HG02588 (cell line): ENCODE results near the gene CMBL.
"Not testable (repeated sequence)": the region's sequence is repeated elsewhere in the genome, so short reads cannot be mapped to it uniquely, and the experiment has no call there.

ENCODE experiments used
- ATAC-seq: cut with Tn5 transposase; IDR thresholded peaks from one replicate; pipeline ENCODE4 v1.9.1; 2021; ENCODE audit warnings: mild to moderate bottlenecking, moderate library complexity; ENCODE audit not compliant: unreplicated experiment

CMBL gene

DNA sequence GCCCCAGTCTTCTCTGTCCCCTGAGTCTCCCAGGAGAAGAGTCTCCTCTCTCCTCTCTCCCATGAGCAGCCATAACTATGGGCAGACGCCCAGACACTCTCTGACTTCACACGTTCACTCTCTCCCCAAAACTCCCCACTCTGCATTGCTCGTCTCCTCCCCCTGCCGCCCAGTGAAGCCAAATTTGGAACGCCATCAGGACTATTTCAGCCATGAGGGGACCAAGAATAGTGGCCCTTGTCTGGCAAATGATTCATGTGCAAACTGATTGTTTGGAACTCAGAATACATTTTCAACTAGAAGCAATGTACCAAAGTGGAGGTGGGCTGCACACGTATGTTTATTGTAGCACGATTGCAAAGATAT lies 20.9 kb downstream of the CMBL start:
- no peak for ATAC-seq

DNA sequence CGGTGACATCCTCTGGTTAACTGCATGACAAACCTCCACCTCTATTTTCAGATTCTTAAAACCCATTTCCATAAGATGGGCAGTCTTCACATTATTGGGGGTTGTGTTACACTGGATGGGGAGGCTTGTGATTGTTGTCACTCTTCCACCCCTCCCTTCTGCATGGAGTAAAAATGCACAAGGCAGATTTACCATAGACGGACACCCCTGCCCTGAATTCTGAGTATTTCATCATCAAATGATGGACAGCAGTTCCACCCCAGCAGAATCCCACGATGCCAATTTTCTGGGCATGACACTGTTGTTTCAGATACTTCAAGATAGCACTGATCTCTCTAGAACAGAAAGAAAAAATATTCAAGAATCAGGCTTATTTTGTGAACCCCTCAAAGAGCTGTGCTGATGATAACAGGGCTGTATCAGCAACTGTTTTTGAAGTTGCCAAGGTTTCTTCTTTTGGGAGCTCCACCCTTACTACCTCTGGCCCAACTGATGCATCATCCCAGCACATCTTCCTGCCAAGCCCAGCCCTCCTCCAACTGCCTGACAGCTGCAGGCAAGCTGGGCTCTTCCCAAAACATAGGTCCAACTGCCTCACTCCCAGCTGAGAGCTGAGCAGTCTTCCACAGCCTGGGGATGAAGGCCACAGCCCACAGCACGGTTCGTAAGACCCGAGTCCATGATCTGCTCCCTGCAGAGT lies 21.4 kb downstream of the CMBL start:
- no peak for ATAC-seq

DNA sequence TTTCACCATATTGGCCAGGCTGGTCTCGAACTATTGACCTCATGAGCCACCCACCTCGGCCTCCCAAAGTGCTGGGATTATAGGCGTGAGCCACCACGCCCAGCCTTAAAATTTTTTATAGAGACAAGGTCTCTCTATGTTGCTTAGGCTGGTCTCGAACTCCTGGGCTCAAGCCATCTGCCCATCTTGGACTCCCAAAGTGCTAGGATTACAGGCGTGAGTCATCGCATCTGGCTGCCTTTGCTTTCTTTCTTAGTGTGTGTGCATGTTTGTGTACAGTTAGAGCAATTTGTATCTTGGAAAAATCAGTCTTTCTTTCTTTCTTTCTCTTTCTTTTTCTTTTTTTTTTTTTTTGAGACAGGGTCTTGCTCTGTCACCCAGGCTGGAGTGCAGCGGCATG lies 22.3 kb downstream of the CMBL start:
- ATAC-seq, result not testable (repeated sequence)

DNA sequence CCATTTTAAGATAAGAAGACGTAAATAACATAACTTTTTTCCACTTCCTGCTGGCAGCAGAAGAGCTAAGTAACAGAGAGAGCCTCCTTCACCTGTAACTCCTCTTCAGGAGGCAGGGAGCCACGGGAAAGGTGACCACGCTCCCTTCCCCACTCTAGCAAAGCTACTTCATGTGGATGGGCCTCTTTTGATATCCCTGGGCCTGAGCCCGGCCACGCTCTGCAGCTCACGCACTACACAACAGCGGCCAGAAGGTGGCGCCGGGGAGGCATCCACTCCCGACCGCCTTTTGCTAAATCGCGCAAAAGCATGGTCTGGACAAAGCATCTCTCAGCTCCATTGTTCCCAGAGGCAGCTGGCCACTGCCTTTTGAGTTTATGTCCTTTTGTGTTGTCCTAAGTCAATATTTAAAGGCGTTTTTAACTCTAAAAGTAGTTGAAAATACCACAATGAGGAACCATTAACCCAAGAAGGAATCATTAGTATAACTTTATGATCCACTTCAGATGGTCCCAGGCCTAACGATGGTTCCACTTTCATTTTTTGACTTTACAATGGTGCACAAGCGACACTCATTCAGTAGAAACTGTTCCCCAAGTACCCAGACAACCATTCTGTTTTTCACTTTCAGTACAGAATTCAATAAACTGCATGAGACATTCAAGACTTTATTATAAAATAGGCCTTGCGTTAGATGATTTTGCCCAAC lies 23.6 kb downstream of the CMBL start:
- peak; percentile 90 for ATAC-seq

DNA sequence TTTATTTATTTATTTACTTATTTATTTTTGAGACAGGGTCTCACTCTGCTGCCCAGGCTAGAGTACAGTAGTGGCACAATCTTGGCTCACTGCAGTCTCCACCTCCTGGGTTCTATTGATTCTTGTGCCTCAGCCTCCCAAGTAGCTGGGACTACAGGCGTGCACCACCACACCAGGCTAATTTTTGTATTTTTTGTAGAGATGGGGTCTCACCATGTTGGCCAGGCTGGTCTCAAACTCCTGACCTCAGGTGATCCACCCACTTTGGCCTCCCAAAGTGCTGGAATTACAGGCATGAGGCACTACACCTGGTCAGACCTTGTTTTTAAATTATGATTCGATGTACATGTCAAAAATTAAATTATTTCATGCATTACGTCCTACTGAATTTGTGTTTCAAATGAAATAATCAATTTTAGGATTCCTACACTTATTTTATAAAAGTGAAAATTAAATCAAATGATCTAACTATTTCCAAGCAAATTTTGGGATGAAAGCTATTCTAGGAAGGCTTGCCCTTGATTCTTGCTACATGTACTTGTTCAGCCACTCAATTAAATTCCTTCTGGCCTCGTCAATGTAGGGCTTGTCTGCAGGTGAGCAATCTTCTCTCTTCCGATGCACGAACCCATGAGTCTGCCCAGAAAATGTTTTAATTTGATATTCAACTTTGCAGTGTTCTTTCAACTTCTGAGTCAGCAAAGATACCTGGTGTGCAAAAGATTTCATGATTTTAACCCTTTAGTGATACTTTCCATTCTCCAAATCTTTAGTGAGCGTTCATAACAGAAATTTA lies 27.6 kb downstream of the CMBL start:
- no peak for ATAC-seq

DNA sequence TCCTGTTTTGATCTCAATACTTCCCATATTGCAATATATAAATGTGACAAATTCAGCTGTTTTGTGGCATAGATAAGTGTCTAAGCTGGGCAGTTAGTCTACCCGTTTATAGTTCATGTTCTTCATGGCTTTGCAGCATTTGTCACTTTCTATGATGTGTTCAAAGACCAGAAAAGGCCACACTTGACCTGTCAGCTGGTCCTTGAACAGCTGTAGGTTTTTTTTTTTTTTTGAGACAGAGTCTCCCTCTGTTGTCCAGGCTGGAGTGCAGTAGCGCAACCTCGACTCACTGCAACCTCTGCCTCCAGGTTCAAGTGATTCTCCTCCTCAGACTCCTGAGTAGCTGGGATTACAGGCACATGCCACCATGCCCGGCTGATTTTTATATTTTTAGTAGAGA lies 28.4 kb downstream of the CMBL start:
- ATAC-seq, result no peak

DNA sequence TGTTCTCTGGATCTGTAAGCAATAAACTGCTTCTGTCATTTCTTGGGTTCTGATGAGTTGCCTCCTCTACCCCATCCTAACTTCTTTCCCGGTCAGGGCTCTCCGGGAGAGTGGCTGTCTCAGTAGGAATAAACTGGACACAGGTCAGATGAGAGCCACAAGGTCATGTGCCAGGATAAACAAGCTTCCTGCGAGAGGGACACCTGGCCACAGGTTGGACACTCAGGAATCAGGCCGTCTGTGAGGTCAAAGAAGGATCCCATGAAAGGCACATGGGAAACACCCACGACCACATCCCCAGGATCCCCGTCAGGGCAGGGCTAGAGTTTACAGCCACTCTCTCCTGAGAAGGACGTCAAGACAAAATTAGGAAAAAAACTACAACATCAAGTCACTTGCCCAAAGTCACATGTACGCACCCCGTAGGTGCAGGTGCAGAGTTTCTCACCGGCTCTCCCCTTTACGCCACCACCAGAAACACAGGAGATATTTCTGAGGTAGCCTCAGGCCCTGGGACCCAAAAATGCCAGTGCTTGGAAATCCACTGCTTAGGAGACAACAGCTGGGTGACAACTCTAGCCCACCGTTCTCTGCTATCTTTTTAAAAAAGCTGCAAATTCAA lies 28.9 kb downstream of the CMBL start:
- ATAC-seq, result no peak

DNA sequence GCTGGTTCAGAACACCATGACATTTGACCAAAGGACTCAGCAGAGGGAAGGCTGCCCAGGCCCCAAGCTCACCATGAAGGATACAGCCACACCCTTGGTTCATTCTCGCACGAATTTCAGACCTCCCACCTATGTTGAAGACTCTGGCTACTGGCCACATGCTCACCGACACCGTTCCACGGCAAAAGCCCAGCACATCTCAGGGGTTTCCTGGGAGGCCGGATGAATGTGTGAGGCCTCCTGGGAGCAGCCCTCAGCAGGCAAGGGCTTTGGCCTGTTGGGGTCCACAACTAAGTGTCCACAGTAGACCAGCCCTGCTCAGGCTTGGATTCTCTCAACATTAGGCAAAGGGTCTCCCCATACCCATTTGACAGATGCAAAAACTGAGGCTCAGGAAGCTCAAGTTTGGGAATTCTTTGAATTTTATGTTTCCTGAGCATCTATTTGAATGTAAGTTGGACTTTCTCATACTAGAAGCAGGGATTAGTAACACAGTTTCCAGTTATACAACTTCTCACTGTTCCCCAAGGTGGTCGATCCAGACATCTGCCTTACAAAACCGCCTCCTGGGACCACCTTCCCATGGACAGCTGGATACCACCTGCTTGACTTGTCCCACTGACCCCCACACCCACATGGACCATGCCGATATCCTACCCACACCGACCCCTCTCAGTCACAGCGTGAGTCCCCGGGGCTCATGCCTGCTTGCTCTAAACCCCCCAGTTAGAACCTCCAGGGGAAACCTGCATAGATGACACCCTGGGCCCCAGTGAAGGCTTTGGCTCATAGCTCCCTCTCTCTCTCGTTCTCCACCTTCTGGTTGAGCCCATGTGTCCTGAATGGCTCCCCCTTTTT lies 29.7 kb downstream of the CMBL start:
- ATAC-seq, result no peak

DNA sequence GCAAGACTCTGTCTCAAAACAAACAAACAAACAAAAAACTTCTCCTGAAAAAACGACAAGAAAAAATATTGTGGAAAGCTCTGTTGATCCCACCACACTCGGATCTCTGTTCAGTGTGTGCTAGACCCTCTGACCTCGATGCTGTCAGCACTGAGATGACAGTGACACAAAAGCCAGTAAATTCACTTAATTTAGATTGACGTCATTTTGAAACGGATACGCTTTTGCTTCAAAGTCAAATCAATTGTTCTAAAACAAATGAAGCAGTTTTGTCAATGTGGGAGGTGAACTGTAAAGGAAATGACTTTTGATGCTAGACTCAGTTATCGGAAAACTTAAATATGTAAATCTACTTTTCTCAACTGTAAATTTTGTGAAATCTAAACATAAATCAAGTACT lies 31.0 kb downstream of the CMBL start:
- ATAC-seq, result no peak

DNA sequence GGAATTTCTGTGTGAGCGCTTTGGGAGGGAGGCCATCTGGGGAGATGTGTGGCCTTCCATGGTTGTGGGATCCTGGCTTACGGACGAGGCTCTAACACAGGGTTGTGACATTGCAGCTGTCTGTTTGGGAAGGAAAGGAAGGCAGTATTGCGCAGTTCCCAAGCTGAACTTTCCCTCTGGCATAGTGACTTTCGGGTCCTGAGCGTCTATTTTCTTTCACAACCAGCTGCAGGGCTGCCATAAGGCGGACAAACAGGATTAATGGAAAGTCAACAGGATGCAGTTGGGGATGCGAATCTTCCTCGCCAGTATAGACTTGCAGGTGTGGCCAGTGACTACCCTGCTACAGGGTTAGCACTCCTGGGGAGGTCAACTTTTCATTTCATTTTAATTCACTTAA lies 31.7 kb downstream of the CMBL start:
- no peak for ATAC-seq

DNA sequence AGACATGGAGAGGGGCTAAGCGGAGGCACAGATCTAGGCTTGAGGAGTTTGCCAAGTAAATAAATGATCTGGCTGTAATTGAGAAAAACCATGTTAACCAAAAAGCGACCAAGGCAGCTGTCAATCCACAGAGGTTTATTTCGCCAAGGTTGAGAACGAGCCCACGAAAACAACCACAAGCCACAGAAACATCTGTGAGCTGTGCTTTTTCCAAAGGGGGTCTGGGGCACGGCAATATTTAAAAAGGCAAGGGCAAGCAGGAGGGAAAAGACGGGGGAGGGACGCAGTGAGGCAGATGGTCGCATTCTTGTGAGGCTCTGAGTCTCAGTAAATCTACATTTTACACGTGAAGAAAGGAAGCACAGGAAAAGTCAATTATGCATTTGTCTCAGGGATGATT lies 32.2 kb downstream of the CMBL start:
- ATAC-seq, result no peak

DNA sequence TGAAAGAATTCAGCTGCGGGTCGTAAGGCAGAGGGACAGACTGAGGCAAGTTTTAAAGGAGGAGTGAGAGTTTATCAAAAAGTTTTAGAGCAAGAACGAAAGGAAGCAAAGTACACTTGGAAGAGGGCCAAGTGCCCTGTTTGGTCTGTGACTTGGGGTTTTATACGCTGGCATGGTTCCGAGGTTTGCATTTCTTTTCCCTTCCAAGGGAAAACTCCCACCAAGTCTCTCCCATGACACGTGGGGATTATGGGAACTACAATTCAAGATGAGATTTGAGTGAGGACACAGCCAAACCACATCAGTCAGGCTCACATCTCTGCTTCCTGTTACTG lies 34.9 kb downstream of the CMBL start:
- not testable (repeated sequence) for ATAC-seq

DNA sequence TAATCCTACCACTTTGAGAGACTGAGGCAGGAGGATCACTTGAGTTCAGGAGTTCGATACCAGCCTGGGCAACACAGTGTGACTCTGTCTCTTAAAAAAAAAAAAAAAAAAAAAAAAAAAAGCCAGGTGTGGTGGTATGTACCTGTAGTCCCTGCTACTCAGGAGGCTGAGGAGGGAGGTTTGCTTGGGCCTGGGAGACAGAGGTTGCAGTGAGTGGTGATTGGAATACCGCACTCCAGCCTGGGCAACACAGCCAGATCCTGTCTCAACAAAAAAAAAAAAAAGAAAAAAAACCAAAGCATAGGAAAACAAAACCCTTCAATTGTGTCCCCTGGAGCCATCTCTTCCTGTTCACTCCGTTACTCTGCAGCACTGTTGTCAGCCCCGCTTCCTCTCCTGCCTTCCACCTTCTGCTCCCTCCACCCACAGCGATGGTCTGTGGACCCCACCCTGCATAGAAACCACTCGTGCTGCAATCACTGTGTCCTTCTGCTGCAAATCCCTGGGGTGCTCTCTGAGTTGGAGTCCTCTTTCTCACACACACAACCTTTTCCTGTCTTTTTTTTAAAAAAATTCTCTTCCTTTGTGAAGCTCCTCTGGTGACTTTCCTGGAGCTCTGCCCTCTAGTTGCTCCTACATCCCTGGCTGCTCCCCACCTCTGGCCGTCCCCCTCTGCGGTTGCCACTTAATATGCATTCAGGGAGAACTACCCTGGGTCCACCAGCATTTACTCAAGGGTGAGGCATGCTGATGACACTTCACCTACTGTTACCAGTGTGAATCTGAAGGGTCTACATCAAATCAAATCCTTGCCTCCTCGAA lies 35.4 kb downstream of the CMBL start:
- ATAC-seq, result no peak

DNA sequence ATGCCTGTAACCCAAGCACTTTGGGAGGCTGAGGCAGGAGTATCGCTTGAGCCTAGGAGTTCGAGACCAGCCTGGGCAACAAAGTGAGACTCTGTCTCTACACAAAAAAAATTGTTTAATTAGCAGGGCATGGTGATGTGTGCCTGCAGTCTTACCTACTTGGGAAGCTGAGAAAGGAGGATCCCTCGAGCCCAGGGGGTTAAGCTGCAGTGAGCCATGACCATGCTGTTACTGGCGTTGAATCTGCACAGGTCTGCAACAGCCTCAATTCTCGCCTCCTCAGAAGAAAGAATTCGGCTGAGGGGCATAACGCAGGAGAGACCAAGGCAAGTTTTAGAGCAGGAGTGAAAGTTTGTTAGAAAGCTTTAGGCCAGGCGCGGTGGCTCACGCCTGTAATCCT lies 39.6 kb downstream of the CMBL start:
- no peak for ATAC-seq

DNA sequence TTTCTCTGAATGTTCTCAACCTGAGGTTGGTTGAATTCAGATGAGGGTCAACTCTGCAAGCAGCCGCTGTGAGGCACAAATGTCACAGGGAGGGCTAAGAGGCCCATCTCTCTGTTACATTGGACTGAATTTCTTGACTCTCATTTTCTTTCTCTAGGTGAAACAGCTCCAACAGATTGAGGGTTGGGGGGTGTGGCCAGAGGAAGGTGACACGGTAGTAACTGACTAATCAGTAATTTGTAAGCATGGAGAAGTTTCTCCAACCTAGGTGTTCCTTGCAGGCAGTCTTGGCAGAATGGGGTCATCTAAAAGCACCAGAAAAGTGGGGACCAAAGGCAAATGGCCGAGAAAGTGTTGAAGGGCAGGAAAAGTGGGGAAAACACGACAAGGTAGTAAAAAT lies 40.9 kb downstream of the CMBL start:
- no peak for ATAC-seq

DNA sequence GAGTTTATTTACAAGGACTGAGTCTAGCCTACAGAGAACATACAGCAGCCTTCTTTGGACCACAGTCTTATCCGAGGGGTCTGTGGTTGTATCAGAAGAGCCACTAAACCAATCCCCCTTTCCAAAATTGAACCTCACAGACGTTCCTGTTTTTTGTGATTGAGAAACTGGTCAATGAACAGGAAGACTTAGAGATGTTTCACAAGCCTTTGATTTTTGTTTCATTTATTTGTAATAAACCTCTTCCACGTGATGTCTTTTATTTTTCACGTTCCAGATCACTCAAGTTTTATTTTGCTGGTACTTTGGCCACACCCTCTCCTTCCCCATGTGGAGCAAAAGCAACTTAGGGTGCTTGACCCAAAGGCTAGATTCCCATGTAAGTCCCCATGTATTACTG lies 41.6 kb downstream of the CMBL start:
- no peak for ATAC-seq

DNA sequence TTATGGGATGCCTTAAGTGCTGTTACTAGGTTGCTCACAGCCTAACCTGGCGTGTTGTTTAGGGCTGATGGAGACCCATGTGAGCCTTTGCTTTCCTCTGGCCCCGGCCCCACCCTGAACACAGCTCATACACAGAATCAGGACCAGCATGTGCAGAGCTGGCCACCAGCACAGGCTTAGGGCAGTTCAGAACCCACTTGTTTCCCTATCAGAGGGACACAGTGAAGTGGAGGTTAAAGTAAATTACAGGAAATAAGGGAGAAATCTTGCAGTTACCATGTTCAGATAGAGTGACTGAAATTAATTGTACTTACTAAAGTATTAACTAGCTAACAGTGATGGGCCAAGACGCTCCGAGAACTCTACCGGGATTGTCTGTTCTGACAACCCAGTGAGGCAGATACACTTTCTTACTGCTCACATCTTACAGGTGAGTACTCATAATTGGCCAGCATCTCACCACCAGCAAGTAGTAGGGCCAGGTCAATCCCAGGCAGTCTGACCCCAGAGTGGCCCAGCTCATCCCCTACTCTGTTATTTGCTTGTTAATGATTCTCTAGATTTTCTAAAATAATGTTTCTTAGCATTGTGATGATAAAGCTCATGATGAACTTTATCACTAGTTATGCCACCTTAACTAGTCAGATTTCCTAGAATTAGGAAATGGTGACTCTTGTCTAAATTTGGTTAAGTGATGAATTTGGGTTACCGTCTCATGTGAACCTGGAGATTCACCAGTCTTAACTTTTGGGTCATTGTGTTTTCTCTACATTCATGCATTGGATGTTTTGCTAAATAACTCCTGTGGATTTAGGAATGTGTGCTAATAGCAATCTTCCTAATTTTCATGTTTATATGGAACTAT lies 42.2 kb downstream of the CMBL start:
- no peak for ATAC-seq

DNA sequence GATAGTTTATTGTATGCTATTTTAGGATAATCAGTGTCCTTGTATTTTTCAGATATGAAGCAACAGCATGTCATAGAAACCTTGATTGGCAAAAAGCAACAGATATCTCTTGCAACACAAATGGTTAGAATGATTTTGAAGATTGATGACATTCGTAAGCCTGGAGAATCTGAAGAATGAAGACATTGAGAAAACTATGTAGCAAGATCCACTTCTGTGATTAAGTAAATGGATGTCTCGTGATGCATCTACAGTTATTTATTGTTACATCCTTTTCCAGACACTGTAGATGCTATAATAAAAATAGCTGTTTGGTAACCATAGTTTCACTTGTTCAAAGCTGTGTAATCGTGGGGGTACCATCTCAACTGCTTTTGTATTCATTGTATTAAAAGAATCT lies 43.1 kb downstream of the CMBL start:
- no peak for ATAC-seq

DNA sequence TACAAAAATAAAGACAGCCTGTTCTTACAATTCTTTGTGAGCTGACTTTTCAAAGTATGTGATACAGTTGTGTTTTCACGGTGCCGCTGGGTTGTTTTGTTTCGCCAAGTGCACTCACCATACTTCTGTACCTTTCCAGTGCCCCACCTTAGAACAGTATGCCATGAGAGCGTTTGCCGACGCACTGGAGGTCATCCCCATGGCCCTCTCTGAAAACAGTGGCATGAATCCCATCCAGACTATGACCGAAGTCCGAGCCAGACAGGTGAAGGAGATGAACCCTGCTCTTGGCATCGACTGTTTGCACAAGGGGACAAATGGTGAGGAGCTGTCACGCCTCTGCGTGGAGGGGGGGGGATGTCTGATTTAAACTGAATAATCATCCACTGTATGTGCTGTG lies 44.7 kb downstream of the CMBL start:
- ATAC-seq, result no peak
